ENCODE results near the gene TMPRSS7.

The TMPRSS7 gene

DNA sequence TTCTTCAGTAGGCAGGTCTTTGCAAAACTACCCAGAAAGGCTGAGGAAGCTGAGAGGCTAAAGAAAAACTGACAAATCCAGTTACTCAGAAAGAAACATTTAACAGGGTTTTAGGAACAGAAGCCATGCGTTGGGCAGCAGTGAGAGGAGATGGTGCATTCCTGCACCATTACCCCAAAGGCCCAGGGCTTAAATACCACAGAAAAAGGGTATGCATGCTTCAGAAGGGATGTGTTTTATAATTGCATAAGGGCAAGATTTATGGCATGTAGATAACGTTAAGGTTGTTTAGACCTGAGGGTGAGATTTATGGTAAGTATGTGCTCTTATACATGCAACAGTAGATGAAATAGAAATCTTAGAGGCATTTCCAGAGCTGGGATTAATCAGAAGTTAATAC, 61.6 kb downstream of the TMPRSS7 start:
- no peak for DNase-seq (ENCODE audit: low read depth in 2 of 2)

DNA sequence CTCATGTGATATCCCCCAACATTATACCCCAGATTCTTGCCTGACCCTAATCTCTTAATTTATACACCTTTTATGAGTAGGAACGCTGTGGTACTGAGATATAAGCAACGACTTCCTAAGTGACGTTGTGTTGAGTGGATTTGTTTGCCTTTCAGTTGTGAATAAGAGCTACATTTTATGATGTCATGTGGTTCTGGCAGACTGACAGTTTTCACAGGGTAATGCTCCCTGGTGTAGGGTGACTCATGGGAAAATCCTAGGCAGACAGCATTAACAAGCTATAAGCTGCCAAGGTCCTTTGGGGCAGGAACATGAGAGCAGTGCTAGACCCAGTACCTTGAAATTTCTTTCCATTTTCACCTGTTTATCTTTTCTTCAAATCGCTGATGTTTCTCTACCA, 62.8 kb downstream of the TMPRSS7 start:
- peak; percentile 95 to 96 for DNase-seq (ENCODE audit: low read depth in 2 of 2)

DNA sequence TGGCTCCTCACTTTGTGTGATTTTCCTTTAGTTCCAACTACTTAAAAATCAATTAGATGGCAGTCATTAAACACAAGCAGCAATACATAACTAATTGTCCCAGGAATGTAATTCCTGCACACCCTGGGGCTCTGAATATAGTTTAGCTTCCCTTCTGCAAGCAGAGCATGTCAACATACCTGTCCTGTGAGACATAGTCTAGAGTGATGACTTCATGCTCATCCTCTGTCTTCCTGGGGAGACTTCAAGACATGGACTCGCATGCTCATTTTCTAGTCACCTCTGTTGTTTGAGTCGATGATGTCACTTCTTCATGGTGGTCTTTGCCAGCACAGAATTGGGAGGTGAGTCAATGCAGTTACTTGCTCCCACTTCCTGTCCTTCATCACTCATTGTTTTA, 67.4 kb downstream of the TMPRSS7 start:
- peak; percentile 56 to 65 for DNase-seq (ENCODE audit: low read depth in 2 of 2)

DNA sequence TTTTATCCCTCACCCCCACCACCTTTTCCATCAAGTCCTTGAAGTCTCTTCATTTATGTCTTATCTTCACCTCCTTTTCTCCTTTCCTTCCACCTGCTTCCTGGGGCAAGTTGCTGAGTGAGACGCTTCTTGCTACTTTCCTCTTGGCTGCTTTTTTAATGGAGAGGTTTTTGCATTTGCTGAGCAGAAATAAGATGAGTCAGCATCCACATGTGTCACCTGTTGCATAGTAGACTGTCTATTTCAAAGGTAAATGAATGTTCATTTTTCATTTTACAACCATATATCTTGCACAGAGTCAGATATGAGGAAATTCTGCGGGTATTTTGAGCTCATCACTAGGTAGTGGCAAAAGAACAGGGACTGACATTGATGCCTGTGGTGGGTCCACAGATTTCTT, 70.2 kb downstream of the TMPRSS7 start:
- DNase-seq (ENCODE audit: low read depth in 2 of 2), result no peak

DNA sequence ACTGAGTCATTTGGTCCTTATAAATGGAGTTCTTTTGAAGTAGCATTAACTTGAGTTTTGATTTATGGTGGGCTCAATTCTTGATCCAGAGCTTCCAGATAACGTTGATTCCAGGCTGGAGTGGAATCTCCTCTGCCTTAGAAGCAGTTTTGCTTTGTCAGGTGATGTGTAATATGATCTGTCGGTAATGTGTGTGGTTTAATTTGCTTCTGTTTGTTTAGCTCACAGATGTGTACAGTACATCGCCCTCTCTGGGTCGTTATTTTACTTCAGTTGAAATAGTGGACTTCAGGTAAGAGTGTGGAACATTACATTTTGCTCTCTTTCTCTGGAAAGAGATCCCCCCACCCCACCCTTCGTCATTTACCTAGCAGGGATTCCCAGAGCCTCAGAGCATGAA, 74.8 kb downstream of the TMPRSS7 start:
- no peak for DNase-seq (ENCODE audit: low read depth in 2 of 2)

DNA sequence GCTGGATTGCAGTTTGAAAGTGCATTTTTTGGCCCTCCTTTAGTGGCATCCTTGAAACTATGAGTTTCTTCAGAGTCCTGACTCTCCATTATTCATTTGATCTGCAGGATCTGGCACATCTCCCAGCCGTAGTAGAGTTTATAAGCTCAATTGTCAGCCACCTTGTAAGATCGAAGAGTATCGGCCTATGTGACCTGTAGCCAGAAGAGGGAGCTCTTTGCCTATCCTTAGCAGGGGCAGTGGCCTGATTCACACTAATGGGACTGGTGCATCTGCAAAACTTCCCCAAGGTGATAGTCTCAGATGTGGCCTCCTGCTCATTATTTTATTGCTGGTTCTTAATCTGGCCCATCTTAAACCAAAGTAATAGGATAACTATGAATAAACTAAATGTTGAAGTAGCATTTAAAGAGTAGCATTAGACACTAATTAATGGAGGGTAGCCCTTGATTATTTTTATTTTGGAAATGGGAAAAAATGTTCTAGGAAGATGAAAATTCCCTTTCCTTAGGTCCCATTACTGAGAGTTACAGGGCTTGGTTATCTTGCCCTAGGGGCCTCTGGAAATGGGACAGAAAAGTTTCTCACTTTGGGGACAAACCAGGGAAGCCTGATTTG, 77.4 kb downstream of the TMPRSS7 start:
- DNase-seq (ENCODE audit: low read depth in 2 of 2), result no peak

DNA sequence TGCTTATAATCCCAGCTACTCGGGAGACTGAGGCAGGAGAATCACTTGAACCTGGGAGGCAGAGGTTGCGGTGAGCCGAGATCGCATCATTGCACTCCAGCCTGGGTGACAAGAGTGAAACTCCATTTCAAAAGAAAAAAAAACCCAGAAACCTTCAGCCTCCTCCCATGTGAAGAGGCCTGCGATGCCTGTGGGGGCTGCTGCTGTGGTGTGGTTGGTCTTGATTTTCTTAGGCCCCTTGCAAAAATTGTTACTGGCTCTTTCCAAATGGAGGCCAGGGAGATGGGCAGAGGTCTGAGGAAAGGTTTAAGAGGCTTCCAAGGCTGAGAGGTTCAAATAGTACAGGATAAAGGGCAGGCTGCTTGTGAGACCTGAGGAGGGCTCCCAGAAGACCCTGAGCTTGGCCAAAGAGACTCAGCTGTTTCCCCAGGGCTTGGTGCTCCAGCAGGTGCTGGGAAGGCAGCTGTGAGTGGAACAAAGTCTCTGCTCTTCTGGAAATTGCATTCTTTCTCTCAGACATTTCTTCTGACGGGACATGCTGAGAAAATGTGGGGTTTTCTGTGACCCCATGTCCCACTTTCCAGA, 80.1 kb downstream of the TMPRSS7 start:
- no peak for DNase-seq (ENCODE audit: low read depth in 2 of 2)

DNA sequence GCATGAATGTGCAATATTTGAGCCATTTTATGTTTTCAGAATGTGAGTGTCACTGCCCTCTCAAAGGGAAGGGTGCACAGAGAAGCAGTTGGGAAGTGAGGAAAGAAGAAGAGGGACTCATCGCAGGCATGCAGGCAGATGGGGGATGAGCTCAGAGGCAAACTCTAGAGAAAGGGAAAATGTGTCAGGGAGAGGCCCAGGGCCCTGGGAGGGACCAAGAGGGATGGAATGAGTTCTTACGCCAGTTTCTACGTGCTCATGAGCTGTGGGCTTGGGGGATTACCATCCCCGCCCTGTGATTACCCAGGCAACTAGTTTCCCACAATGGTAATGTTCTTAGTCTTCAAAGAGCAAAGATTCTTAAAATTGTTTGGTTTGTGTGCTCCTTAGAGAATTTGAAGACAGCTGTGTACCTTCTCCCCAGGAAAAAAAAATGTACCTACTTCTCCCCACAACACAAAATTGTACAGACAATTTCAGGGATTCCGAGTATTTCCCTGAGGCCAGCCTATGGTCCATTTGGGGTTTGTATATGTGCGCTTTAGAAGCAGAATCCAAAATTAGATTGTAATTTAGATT, 80.7 kb downstream of the TMPRSS7 start:
- DNase-seq (ENCODE audit: low read depth in 2 of 2), result no peak

DNA sequence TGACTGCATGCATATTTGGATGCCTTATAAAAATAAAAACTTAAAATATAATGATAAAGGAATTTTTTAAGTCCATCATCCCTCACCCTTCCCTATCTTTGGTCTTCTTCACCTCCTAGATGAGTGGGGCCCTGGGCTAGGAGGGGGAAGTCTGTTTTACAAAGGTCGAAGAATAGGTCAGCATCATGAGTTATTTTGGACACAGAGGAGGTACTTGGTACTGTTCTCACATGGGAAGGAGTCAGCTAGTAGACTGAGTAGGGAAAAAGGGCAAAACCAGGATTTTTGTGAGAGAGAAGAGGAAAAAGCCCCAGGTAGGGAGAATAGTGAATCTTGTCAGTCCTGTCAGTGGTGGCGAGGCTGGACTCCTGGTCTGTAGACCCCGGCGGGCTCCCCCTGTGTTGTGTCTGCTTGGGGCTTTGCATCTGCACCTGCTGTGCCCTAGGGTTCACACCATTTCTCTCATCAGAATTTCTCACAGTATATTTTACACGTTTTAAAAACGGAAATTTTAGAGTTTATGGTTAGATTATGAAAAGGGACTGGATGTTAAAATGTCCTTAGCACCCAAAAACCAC, 81.4 kb downstream of the TMPRSS7 start:
- no peak for DNase-seq (ENCODE audit: low read depth in 2 of 2)

DNA sequence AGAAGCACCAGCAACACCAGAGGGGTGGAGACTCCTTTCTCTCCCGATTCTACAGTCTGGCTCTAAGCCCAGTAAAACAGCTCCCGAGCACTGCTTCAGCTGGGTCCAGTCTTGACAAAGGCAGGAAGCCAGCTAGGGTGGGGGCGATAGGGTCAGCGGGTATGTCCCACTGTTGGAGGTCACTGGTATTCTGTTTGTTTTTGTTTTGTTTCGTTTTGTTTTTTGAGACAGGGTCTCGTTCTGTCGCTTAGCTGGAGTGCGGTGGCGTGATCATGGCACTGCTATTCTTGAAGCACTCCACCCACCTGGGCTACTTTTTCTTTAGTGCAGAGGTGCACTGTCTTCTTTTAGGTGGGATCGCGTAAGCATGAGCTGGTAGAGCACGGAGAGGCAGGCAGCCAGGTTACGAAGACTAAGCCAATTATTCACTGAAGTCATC, 82.2 kb downstream of the TMPRSS7 start:
- no peak for DNase-seq (ENCODE audit: low read depth in 2 of 2)

DNA sequence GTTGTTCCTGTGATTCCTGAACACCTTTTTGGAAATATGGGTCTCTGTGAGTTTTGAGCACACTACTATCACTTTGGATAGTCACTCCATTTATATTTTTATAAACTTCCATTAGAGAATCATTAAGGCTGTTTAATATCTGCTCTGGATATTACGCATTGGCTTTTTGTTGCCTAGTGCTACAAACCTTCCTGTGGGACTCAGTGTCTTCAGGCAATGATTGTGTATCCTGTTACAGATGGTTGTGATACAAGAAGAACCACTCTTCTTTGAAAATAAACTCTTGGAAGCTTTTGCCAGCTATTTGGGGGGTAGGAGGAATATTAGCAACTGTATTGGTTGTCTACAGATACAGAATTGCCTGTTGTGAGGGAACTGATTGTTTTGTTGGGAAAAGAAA, 82.9 kb downstream of the TMPRSS7 start:
- DNase-seq (ENCODE audit: low read depth in 2 of 2), result no peak

DNA sequence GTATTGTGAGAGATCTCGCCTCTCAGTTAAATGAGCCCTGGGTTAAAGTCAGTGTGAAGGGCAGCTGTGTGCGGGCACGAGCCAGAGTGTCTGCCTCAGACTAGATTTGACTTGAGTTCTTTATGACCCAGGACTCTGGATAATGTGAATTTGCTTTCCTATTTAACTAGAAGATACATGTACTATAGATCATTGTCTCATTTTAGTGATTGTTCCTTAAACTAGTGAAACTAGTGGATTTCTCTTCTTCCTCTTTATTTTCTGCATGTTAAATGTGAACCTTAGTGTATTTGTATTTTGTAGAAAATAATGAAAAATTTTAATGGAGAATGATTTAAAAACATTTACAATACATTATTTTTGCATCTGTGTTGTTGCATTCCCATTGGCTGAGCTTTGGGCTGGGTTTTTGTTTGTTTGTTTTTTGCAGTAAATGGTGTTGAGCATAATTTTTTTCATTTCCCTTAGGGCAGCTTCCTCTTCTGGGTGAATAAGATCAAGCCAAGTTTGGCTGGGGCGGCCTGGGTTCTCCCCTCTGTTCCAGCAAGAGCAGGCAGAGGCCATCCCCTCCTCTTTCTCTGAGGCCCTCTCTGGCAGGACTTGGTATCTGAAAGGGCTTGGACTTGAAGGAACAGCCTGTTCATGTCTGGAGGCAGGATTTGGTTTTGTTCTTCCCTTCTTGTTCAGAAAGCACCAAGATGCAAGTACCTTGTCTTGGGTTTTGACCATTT, 83.5 kb downstream of the TMPRSS7 start:
- DNase-seq (ENCODE audit: low read depth in 2 of 2), result no peak

DNA sequence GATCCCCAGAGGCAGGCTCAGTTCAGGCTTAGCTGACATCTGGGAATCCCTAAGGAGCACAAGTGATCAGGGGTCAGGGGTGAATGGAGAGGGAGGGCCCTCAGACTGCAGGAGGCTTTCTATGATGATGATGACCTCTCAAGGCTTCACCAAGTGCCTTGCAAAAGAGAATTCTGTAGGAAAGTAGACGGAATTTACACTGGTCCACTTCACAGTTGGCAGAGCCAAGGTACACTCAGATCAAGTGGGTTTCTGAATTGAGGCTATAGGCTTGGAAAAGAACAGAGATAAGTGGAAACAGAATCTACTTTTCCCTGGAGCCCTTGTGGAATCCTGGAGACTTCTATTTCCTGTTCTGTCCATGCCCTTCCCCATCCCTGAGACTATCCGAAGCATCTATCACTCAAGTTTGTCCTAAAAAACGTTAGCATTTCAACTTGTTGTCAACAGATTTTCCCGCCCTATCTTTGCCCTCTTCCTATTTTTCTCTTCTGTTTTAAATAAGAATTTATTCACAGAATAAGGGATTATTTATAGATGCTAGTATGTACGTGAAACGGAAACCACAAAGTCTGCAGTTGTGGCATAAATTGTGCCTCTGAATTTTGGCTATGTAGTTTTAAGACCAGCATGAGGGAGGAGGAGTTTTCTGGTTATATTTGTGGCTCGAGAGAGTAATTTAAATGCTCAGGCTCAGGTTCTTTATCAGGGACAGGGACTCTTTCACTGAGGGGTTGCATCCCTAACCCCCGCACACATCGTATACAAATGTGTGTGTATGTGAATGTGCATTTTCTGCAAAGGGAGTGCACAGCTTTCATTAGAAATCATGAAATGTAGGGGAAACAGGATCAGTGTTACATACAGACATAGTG, 85.7 kb downstream of the TMPRSS7 start:
- no peak for DNase-seq (ENCODE audit: low read depth in 2 of 2)

DNA sequence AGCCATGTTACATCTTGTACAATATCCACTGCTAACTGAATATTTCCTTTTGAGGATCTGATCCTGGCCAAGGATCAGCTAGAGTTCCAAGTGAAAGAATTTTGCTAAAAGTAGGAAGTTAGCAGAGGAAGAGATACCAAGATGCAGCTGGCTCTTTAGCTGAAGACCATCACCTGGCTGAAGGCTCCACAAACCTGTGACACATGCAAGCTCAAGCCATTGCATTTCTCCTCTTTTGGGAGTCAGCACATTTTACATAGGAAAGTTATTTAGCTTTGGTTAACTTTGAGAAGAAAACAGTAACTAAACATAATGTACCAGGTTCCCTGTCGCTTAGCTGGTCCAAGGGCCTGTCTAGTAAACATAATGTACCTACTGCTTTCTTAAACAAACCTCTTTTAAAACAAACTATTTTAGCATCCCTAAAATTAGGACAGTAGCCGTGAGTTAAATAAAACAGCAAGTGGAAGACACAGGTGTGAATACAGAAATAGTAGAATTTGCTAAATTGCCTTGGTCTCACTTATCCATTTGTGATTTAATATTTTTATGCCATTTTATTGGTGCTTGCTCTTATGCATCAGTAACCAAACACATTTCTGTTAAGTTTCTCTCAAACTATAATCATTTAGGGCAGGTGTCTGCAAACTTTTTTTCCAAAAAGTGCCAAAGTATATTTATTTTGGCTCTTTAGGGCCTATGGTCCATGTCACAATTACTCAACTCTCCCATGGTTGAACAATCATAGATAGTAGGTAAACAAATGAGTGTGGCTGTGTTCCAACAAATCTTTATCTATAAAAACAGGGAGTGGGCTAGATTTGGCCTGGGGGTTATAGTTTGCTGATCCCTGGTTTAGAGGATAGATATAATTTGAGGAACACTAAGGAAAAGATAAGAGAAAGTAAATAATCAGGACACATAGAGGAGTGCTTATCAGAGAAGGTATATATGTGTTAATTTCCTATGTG, 87.3 kb downstream of the TMPRSS7 start:
- no peak for DNase-seq (ENCODE audit: low read depth in 2 of 2)

DNA sequence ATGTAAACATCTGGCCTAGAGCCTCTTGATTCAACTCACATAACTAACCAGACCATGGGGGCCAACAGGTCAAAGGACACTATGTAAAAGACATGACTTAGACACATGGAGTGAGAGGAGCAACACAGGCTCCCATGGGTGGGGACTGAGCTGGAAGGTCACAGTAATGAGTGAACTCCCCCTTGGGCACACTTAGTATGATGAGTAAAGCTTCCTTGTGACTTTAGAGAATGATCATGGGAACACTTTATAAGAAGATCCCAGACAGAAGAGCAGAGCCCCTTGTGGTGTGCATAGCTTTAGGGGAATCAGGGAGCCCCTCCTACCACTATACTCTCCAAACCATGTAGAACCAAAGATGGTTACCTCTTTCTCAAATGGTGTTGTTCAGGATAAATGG, 88.3 kb downstream of the TMPRSS7 start:
- no peak for DNase-seq (ENCODE audit: low read depth in 2 of 2)

DNA sequence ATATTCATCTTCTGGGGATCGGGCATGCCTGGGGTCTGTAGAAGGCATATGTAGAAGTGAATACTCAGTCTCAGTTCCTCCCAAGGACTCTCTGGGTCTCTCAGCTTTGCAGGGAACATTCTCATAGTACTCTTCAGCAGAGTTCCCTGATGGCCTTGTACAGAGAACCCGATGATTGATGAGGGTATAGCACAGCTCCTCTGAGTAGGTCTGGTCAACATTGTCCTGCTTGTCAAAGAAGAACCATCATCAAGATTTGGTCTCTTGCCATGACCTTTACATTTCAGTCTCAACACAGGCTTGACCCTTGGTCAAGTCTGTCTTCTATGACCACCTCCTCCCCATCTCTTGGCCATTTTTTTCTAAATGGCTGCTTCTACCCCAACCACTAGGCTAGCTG, 89.0 kb downstream of the TMPRSS7 start:
- no peak for DNase-seq (ENCODE audit: low read depth in 2 of 2)

DNA sequence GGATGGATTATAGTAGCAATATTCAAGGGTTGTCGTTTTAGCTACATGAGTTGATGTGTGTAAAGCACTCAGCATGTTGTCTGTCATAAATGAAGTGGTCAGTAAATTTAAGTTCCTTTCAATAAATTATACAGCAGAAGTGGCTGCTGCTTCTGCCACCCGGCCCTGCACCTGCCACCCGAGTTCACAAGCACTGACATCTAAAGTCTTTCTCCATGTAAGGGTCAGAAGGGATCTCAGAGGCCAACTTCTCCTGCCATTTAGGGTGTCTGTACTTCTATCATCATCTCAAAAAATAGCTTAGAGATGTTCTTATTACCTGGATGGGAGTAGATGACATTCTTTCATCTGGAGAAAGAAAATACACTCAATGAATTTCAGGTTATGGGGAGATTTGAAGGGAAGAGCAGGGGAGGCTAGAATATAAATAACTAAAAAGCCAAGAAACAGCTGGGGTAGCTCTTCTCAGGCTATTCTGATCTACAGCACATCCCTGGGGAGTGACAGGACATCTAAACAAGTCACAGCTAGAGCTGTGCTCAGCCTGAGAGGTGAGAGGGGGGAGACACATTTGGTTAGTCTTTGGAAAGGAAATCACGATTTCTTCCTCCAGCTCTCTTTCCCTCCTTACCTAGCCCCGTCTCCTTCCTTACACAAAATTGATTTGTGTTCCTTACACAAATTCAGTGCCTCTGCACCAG, 90.5 kb downstream of the TMPRSS7 start:
- DNase-seq (ENCODE audit: low read depth in 2 of 2), result no peak

DNA sequence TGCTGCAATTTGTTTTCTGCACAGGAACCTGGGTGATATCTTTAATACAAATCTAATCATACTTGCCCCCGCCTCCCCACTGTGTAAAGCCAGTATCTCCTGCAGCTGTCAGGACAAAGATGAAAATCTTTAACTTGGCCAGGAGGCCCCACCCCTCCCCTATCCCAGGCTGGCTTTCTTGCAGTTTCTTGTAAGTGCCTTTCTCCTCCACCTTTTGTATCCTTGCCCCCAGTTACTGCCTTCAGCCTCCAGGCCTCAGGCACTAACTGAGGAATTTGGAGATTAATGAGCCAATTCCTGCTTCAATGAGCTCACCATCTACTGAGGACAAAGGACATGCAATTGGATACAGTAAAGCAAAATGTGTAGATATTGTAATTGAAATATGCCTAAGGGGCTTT, 92.0 kb downstream of the TMPRSS7 start:
- no peak for DNase-seq (ENCODE audit: low read depth in 2 of 2)

DNA sequence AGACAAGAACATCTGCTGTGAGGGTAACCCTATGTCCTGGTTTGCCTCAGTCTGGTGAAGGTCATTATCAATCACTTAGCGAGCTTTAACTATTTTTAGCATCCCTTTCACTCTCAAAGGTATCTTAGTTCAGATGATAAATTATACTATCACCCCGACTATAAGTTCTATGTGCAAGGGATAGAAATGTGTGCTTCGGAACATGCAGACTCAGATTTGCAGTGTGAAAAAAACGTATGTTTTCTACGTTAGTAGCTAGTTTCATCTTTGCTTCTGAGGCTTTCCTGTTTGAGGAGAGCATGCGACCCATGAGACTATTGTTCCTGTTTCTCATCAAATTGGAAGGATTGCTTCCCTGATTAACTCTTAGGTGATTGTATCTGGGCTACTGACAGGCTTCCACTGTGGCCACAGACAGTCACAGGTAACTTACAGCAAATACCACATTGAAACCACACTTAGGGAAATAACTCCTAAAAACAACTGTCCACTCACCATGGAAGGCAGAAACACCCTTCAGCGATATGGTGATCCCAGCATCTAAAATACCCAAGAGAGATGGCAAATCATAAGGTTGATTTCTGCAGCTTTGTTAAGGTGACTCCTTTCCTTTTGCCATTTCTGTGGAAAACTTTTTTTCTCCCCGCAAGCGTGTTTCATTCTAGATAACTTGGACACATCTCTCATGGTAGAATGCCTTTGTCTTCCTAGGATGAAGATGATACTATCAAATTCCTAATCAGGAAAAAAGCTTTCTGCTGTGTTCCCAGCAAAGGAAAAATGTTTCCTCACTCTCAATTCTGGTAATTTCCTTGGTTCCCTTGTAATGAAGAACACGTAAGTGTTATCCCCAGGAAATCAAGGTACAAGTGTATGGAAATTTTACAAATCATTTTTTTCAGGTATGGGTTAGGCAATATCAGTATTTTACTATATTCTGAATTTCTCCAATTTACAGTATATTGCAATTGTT, 93.3 kb downstream of the TMPRSS7 start:
- no peak for DNase-seq (ENCODE audit: low read depth in 2 of 2)
